Karpas-422 (cell line): ENCODE results near the gene FBXO4. TPM values are rescaled to one million over a fixed set of nuclear protein-coding genes. Genes with fewer than 3 reads are reported as not detected.
"Not testable (repeated sequence)": the region's sequence is repeated elsewhere in the genome, so short reads cannot be mapped to it uniquely, and the experiment has no call there.

Experiments used
- DNase-seq: peaks from one replicate; pipeline ENCODE4 v3.0.0-alpha.2; 2015
- H2AFZ ChIP-seq: fragments of 200-600 bp; sonication (generic); 2 replicates; pipeline ENCODE4 v1.6.1; 2014; ENCODE audit warnings: antibody characterized with exemption, low read length, mixed read lengths
- H3K27ac ChIP-seq: fragments of 200-600 bp; sonication (generic); 2 replicates; pipeline ENCODE4 v1.5.1; 2014; ENCODE audit warnings: mild to moderate bottlenecking, low read length, moderate library complexity
- H3K27me3 ChIP-seq: fragments of 200-600 bp; sonication (generic); 2 replicates; pipeline ENCODE4 v1.6.1; 2014; ENCODE audit warnings: low read length, mixed read lengths
- H3K36me3 ChIP-seq: fragments of 200-600 bp; sonication (generic); 2 replicates; pipeline ENCODE4 v1.6.1; 2014; ENCODE audit warnings: low read length, mixed read lengths; ENCODE audit not compliant: insufficient read depth
- H3K4me1 ChIP-seq: fragments of 200-600 bp; sonication (generic); 2 replicates; pipeline ENCODE4 v1.6.1; 2014; ENCODE audit warnings: mild to moderate bottlenecking, low read length, mixed read lengths
- H3K4me2 ChIP-seq: fragments of 200-600 bp; sonication (generic); 2 replicates; pipeline ENCODE4 v1.6.1; 2014; ENCODE audit warnings: low read length, low read depth, mild to moderate bottlenecking; ENCODE audit not compliant: poor library complexity, severe bottlenecking
- H3K4me3 ChIP-seq: fragments of 200-600 bp; sonication (generic); 2 replicates; pipeline ENCODE4 v1.5.1; 2014; ENCODE audit warnings: mild to moderate bottlenecking, antibody characterized with exemption, low read length, mixed read lengths
- H3K79me2 ChIP-seq: fragments of 200-600 bp; sonication (generic); 2 replicates; pipeline ENCODE4 v1.6.1; 2014; ENCODE audit warnings: mild to moderate bottlenecking, low read length, mixed read lengths
- H3K9ac ChIP-seq: fragments of 200-600 bp; sonication (generic); 2 replicates; pipeline ENCODE4 v1.6.0; 2014; ENCODE audit warnings: low read length
- H3K9me2 ChIP-seq: fragments of 200-600 bp; sonication (generic), shearing (Covaris generic); replicated peaks from 2 replicates; pipeline ENCODE4 v1.6.0; 2014; ENCODE audit warnings: mild to moderate bottlenecking, low read length, moderate library complexity; ENCODE audit not compliant: insufficient read depth
- H3K9me3 ChIP-seq: fragments of 300-700, 200-600 bp; sonication (generic); 2 replicates; pipeline ENCODE4 v1.6.1; 2014; ENCODE audit warnings: low read length, mixed read lengths
- H4K20me1 ChIP-seq: fragments of 200-600 bp; sonication (generic); 2 replicates; pipeline ENCODE4 v1.6.1; 2014; ENCODE audit warnings: mild to moderate bottlenecking, antibody characterized with exemption, low read length, low read depth; ENCODE audit not compliant: insufficient read depth
- total RNA-seq: library from RNA; depleted of rRNA; stranded (reverse); fragments of >200 nt; shearing (Covaris generic); gene quantifications from 2 replicates; pipeline ENCODE4 v1.2.3, GENCODE V29; 2014; ENCODE audit warnings: low replicate concordance

The FBXO4 gene
- total RNA-seq, 1 experiment from 2014 or later, result 48.4 TPM

- DNase-seq, result no peak
- Histone ChIP-seq H3K27me3 (no peaks in the 10 kb centered on the region), H4K20me1 (no peaks in the 10 kb centered on the region), H3K79me2 (no peaks in the 10 kb centered on the region), H3K9ac (no peak overlapping the region), H3K4me1 (no peaks in the 10 kb centered on the region), H2AFZ (no peak overlapping the region), H3K9me3 (no peaks in the 10 kb centered on the region), H3K4me3 (no peak overlapping the region), H3K9me2 (no peaks in the 10 kb centered on the region), H3K36me3 (no peaks in the 10 kb centered on the region), H3K4me2 (no peak overlapping the region), H3K27ac (no peak overlapping the region)
Measured at GRCh38 chr5:41973887-41974286, 48.8 kb downstream of the FBXO4 start.

GRCh38 chr5:41978676-41979075, 53.6 kb downstream of the FBXO4 start:
- no peak for DNase-seq

GRCh38 chr5:41980396-41980795, 55.3 kb downstream of the FBXO4 start:
- DNase-seq, result no peak
- H3K79me2 ChIP-seq, result no peaks in the 10 kb centered on the region
- H3K9ac ChIP-seq, result no peak overlapping the region
- no peak overlapping the region for H3K4me3 ChIP-seq
- H3K4me2 ChIP-seq, result no peak overlapping the region
- no peak overlapping the region for H2AFZ ChIP-seq
- no peak overlapping the region for H3K27ac ChIP-seq
- H4K20me1 ChIP-seq, result no peaks in the 10 kb centered on the region
- H3K36me3 ChIP-seq, result no peaks in the 10 kb centered on the region
- H3K27me3 ChIP-seq, result no peaks in the 10 kb centered on the region
- no peaks in the 10 kb centered on the region for H3K4me1 ChIP-seq
- H3K9me2 ChIP-seq, result no peaks in the 10 kb centered on the region
- no peaks in the 10 kb centered on the region for H3K9me3 ChIP-seq

More at GRCh38 chr5:41978676-41979075, 53.6 kb downstream of the FBXO4 start:
- H3K4me2 ChIP-seq, result no peak overlapping the region
- H3K4me3 ChIP-seq, result no peak overlapping the region
- H3K79me2 ChIP-seq, result no peaks in the 10 kb centered on the region
- H3K9ac ChIP-seq, result no peak overlapping the region
- H3K27me3 ChIP-seq, result no peaks in the 10 kb centered on the region
- no peaks in the 10 kb centered on the region for H3K36me3 ChIP-seq
- H3K9me2 ChIP-seq, result no peaks in the 10 kb centered on the region
- no peaks in the 10 kb centered on the region for H3K4me1 ChIP-seq
- no peak overlapping the region for H2AFZ ChIP-seq
- H3K27ac ChIP-seq, result no peak overlapping the region
- H3K9me3 ChIP-seq, result no peaks in the 10 kb centered on the region
- H4K20me1 ChIP-seq, result no peaks in the 10 kb centered on the region

GRCh38 chr5:41980870-41981269, 55.8 kb downstream of the FBXO4 start:
- Histone ChIP-seq H3K9me2 (no peaks in the 10 kb centered on the region), H3K4me3 (no peak overlapping the region), H3K9ac (no peak overlapping the region), H3K9me3 (no peaks in the 10 kb centered on the region), H4K20me1 (no peaks in the 10 kb centered on the region), H3K27me3 (no peaks in the 10 kb centered on the region), H3K4me1 (no peaks in the 10 kb centered on the region), H3K79me2 (no peaks in the 10 kb centered on the region), H2AFZ (no peak overlapping the region), H3K27ac (no peak overlapping the region), H3K36me3 (no peaks in the 10 kb centered on the region), H3K4me2 (no peak overlapping the region)
- DNase-seq, result no peak

- not testable (repeated sequence) for H2AFZ ChIP-seq, H3K4me2 ChIP-seq, H3K4me1 ChIP-seq, H3K9me2 ChIP-seq, H4K20me1 ChIP-seq, H3K9me3 ChIP-seq, DNase-seq, H3K79me2 ChIP-seq, H3K36me3 ChIP-seq, H3K27me3 ChIP-seq, H3K4me3 ChIP-seq, H3K27ac ChIP-seq, H3K9ac ChIP-seq
Measured at GRCh38 chr5:41982858-41983257, 57.8 kb downstream of the FBXO4 start.

- Histone ChIP-seq H3K9me3 (no peaks in the 10 kb centered on the region), H3K4me2 (no peak overlapping the region), H3K79me2 (no peaks in the 10 kb centered on the region), H3K9ac (no peak overlapping the region), H3K36me3 (no peaks in the 10 kb centered on the region), H3K27ac (no peak overlapping the region), H3K27me3 (no peaks in the 10 kb centered on the region), H4K20me1 (no peaks in the 10 kb centered on the region), H2AFZ (no peak overlapping the region), H3K4me1 (no peaks in the 10 kb centered on the region), H3K4me3 (no peak overlapping the region), H3K9me2 (no peaks in the 10 kb centered on the region)
- no peak for DNase-seq
Measured at GRCh38 chr5:41983284-41983683, 58.2 kb downstream of the FBXO4 start.

- Histone ChIP-seq H3K27me3 (no peaks in the 10 kb centered on the region), H3K9me2 (no peaks in the 10 kb centered on the region)
Measured at GRCh38 chr5:41985945-41986695, 61.0 kb downstream of the FBXO4 start.

More at GRCh38 chr5:41985945-41986695, 61.0 kb downstream of the FBXO4 start:
- no peaks in the 10 kb centered on the region for H3K4me1 ChIP-seq
- H3K4me2 ChIP-seq, result no peak overlapping the region
- H3K9ac ChIP-seq, result no peak overlapping the region
- H3K4me3 ChIP-seq, result no peak overlapping the region
- H4K20me1 ChIP-seq, result no peaks in the 10 kb centered on the region
- no peak overlapping the region for H3K27ac ChIP-seq
- DNase-seq, result no peak
- H3K79me2 ChIP-seq, result no peaks in the 10 kb centered on the region
- H3K36me3 ChIP-seq, result no peaks in the 10 kb centered on the region
- H3K9me3 ChIP-seq, result no peaks in the 10 kb centered on the region
- H2AFZ ChIP-seq, result no peak overlapping the region
